Measurements from ENCODE around the gene ACTN1.

ACTN1 gene

GRCh38 chr14:68951800-68952530 is 27.1 kb downstream of the ACTN1 start:
- in situ Hi-C loops (cut with MboI; ENCODE audit: low sequenced_read_pairs): no loop called here

DNA sequence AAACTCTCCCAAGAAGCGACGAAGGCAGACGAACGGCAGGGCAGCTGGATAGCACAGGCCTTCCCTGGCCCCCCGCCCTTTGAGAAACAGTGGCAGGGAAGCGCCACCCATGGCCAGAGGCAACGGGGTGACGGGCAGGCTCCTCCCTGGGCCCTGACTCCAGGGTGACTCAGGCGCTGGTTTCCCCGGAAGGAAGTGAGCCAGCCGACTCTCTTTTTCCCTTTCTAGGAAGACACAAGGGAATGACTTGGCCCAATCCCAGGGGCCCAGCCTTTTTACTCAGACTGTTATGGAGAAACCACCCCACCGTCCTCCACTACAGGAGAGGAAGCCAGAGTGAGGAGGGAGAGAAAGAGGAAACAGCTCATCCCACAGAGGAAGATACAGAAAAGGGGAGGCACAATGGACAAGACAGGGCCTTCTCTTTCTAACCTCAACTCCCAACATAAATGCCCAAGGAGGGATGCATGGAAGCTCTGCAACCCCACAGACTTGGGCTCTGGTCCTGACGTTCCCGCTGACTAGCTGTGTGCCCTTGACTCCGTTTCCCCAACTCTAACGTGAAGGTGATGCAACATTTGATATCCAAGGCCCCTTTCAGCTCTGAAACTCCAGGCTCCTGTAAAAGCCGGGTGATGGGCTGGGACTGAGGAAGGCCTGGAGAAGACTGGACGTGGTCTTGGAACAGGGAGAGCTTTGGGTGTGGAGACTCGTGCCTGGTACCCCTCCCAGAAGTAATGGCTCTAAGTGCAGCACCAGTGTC is 27.9 kb downstream of the ACTN1 start:
- in situ Hi-C loops (cut with MboI; ENCODE audit: low sequenced_read_pairs): no loop called here

DNA sequence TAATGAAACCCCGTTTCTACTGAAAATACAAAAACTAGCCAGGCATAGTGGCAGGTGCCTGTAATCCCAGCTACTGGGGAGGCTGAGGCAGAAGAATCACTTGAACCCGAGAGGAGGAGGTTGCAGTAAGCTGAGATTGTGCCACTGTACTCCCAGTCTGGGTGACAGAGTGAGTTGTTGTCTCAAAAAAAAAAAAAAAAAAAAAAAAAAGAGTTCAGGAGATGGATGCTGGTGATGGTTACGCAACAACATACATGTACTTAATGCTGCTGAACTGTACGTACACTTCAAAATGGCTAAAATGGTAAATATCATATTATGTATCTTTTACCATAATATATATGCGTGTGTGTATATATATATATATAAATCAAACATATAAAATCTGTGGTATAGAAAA is 29.0 kb downstream of the ACTN1 start:
- in situ Hi-C loops (cut with MboI; ENCODE audit: low sequenced_read_pairs): no loop called here

DNA sequence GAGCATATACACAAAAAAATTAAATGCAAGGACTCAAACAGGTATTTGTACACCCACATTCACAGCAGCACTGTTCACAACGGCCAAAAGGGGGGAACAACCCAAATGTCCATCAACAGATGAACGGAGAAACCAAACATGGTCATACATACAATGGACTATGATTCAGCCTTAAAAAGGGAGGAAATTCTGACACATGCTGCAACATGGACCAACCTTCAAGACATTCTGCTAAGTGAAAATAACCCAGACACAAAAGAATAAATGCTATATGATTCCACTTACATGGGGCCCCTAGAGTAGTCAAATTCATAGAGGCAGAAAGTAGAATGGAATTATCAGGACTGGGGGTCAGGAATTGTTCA is 29.5 kb downstream of the ACTN1 start:
- in situ Hi-C loops (cut with MboI; ENCODE audit: low sequenced_read_pairs): no loop called here

DNA sequence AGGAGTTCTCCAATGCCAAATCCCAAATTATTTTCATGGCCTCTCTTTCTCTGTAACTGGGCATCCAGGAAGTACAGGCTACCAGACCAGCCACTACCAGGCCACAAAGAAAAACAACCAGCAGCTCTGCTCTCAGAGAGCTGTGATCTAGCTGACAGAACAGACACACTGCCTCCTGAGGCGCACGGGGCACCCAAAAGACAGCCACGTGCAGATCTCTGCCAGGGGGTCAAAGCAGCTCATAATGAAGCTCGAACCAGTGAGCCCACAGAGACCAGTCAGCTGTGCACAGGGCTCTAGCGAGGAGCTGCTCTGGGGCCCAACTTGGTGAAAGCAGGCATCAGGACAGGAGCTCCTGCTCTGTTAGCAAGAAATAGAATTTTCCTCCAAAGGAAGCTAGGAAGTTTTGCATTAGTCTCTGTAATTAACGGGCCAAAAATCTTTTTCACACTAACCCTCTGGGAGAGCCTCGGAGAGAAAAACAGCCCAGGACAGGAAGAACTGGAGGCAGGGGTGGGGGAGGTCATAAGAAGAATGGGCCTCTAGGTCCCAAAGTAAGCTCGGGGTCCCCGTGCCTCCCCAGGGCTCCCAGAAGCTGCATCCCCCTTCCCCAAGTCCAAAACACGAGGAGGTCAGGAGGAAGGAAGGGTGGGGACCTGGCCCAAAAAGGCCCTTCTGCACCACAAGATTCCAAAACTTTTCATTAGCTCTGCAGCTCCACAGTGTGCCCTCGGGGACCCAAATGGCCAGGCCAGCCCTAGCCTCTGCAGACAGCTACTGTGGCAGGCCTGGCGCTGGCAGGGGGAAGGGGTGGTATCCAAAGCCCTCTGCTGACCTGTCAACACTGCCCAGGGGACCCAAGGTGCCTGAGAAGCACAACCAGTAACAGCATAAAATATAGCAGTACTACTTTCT is 30.2 kb downstream of the ACTN1 start:
- in situ Hi-C loops (cut with MboI; ENCODE audit: low sequenced_read_pairs): no loop called here

DNA sequence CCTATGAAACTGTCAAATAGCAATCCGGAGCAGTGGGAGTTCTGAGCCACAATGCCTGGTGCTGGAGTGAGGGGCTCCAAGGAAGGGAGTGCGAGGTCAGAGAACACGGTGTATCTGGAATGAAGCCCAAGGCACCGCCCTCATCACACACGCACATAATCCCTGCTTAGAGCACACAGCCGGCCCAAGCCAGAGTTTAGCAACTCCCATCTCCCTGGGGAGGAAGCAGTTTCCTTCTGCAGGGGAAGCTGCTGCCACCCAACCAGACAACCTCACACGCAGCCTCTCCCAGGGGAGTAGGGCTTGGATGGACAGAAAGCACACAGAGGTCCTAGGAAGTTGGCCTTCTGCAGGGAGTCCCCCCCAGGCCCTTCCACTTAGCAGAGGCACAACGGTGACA is 31.3 kb downstream of the ACTN1 start:
- in situ Hi-C loops (cut with MboI; ENCODE audit: low sequenced_read_pairs): no loop called here

- in situ Hi-C loops (cut with MboI; ENCODE audit: low sequenced_read_pairs): no loop called here
These were observed 32.6 kb downstream of the ACTN1 start for GRCh38 chr14:68946489-68946822.

GRCh38 chr14:68945585-68946488 is 33.3 kb downstream of the ACTN1 start:
- in situ Hi-C loops (cut with MboI; ENCODE audit: low sequenced_read_pairs): no loop called here

- in situ Hi-C loops (cut with MboI; ENCODE audit: low sequenced_read_pairs): no loop called here
These were observed 33.9 kb downstream of the ACTN1 start for GRCh38 chr14:68945190-68945584.

DNA sequence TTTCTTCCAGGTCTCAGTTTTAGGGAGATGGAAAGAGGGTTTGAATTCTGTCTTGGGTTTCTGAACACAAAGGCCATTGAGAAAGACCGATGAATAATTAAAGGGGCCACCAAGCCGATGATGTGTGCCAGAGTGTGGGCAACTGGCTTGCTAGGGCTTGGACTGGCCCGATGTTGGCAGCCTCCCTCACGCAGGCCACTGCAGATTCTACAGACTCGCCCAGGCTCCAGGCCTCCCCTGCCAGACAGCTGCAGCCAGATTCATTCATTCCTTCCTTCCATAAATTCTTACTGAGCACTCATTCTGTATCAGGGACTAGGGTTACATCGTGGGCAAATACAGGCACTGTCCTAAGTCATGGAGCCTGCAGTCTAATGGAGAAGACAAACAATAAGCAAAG is 34.9 kb downstream of the ACTN1 start:
- in situ Hi-C loops (cut with MboI; ENCODE audit: low sequenced_read_pairs): no loop called here

GRCh38 chr14:68943107-68943506 is 36.0 kb downstream of the ACTN1 start:
- in situ Hi-C loops (cut with MboI; ENCODE audit: low sequenced_read_pairs): no loop called here

GRCh38 chr14:68942296-68943035 is 36.6 kb downstream of the ACTN1 start:
- in situ Hi-C loops (cut with MboI; ENCODE audit: low sequenced_read_pairs): no loop called here

GRCh38 chr14:68941820-68942219 is 37.3 kb downstream of the ACTN1 start:
- in situ Hi-C loops (cut with MboI; ENCODE audit: low sequenced_read_pairs): no loop called here

GRCh38 chr14:68940614-68941185 is 38.4 kb downstream of the ACTN1 start:
- in situ Hi-C loops (cut with MboI; ENCODE audit: low sequenced_read_pairs): no loop called here

DNA sequence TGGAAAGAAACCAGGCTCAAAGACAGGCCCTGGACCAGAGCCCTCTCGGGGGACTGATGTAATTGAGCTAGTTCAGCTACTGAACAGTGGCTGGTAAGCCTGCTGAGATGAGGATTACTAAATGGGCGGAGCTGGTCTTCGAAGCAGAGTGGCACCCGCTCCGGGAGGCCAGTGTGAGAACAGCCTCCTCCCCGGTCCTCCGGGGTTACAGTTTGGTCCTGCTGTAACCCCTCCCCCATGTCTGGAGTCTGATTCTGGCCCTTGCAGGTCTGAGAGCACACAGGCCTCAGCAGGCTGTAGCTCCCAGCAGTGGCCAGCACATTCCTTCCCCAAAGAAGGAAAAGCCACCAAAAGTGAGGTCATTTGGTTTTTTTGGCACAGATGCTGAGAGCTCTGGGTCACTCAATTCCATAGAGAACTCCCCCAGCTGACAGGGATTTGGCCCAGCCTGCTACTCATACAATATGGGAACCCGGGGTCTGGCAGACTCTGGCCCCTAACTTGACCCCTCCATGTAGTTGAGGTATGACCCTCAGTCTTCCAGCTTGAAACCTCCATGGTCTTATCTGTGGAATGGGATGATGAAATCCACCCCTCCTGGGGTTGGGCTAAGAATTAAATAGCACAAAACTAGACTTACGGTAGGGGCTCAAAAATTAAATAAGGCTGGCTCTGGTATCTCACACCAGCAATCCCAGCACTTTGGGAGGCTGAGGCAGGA is 39.0 kb downstream of the ACTN1 start:
- in situ Hi-C loops (cut with MboI; ENCODE audit: low sequenced_read_pairs): no loop called here

GRCh38 chr14:68939181-68939892 is 39.8 kb downstream of the ACTN1 start:
- in situ Hi-C loops (cut with MboI; ENCODE audit: low sequenced_read_pairs): no loop called here

- in situ Hi-C loops (cut with MboI; ENCODE audit: low sequenced_read_pairs): no loop called here
These were observed 40.6 kb downstream of the ACTN1 start for GRCh38 chr14:68938271-68939150.

Data from hTERT RPE-1 (cell line).